GM12878 (cell line): ENCODE measurements around the gene CSTF2T. TPM values are rescaled to one million over a fixed set of nuclear protein-coding genes. Genes with fewer than 3 reads are reported as not detected.

Experiments used
- CBFB ChIP-seq: IDR thresholded peaks from 2 replicates; pipeline ENCODE4 v1.6.1; 2016; ENCODE audit warnings: antibody characterized with exemption, low read depth
- HDAC2 ChIP-seq: fragments of 200-600 bp; sonication (generic); IDR thresholded peaks from 2 replicates; pipeline ENCODE4 v1.6.1; 2017
- JUNB ChIP-seq: IDR thresholded peaks from 2 replicates; pipeline ENCODE4 v1.6.1; 2016; ENCODE audit warnings: antibody characterized with exemption, mild to moderate bottlenecking
- KDM1A ChIP-seq: fragments of 200-600 bp; sonication (generic); IDR thresholded peaks from 2 replicates; pipeline ENCODE4 v1.6.1; 2016; ENCODE audit warnings: borderline replicate concordance
- MTA2 ChIP-seq: fragments of 450-650 bp; IDR thresholded peaks from 2 replicates; pipeline ENCODE4 v1.6.1; 2016; ENCODE audit warnings: low read depth, mild to moderate bottlenecking, moderate library complexity
- NFIC ChIP-seq: IDR thresholded peaks from 2 replicates; pipeline ENCODE4 v1.6.1; 2012; ENCODE audit warnings: low read depth, mild to moderate bottlenecking, inconsistent platforms, low read length, moderate library complexity
- PML ChIP-seq: IDR thresholded peaks from 2 replicates; pipeline ENCODE4 v1.6.1; 2012; ENCODE audit warnings: low read length, inconsistent platforms
- SIN3A ChIP-seq: IDR thresholded peaks from 2 replicates; pipeline ENCODE4 v1.6.1; 2012; ENCODE audit warnings: low read depth, low read length, improper control_type of control experiment
- SMAD5 ChIP-seq: IDR thresholded peaks from 2 replicates; pipeline ENCODE4 v1.6.1; 2016; ENCODE audit warnings: antibody characterized with exemption, low read depth
- STAT1 ChIP-seq: fragments of 450-650 bp; conservative IDR thresholded peaks from 2 replicates; pipeline ENCODE4 v1.6.1; 2014; ENCODE audit warnings: antibody characterized with exemption, mild to moderate bottlenecking
- ZBED1 ChIP-seq: IDR thresholded peaks from 2 replicates; pipeline ENCODE4 v1.6.1; 2016; ENCODE audit warnings: borderline replicate concordance
- ZNF384 ChIP-seq: IDR thresholded peaks from 2 replicates; pipeline ENCODE4 v1.6.1; 2012; ENCODE audit warnings: low read depth, mild to moderate bottlenecking, low read length, improper control_type of control experiment, borderline replicate concordance
- polyA plus RNA-seq, 11 experiments: library from polyadenylated mRNA; depleted of rRNA in 4 of 11; unstranded in 6 of 11; stranded (reverse) in 5 of 11; fragments of >200 nt; fragmentation: Nextera tagmentation in 4 of 11; fragmentation: Illumina TruSeq in 1 of 11; extraction: Ambion mirVana in 4 of 11; extraction: Trizol in 1 of 11; gene quantifications; 1 replicate in 1 of 11; 2 replicates in 10 of 11; pipeline versions ENCODE4 v1.2.1 to v1.2.3, GENCODE V29; 2011 to 2016; ENCODE audit warnings: inconsistent platforms in 2 of 11, missing spikeins in 2 of 11, low read depth in 1 of 11
- total RNA-seq, 4 experiments: library from RNA; depleted of rRNA in 3 of 4; stranded (reverse); fragments of >200 nt in 3 of 4; fragmentation: Illumina TruSeq in 1 of 4; extraction: Trizol in 1 of 4; gene quantifications; 2 replicates each; pipeline versions ENCODE4 v1.2.1 to v1.2.3, GENCODE V29; 2013 to 2021
- TF ChIP-seq, protein P1 (sequence below): fragments of 450-650 bp; IDR thresholded peaks from 2 replicates; pipeline ENCODE4 v1.6.1; 2016; ENCODE audit warnings: mild to moderate bottlenecking, moderate library complexity, borderline replicate concordance
- TF ChIP-seq, protein P2 (sequence below), 3 experiments: IDR thresholded peaks in 2 of 3; conservative IDR thresholded peaks in 1 of 3; 2 replicates each; pipeline ENCODE4 v1.5.1; 2011; ENCODE audit warnings: low read depth in 3 of 3, low read length in 3 of 3, mild to moderate bottlenecking in 3 of 3, control low read depth in 2 of 3, moderate library complexity in 2 of 3, inconsistent platforms in 1 of 3, mixed read lengths in 1 of 3; ENCODE audit not compliant: control insufficient read depth in 2 of 3, insufficient read depth in 1 of 3; ENCODE audit errors: extremely low read depth in 1 of 3
- TF ChIP-seq, protein P3 (sequence below): fragments of 450-650 bp; IDR thresholded peaks from 2 replicates; pipeline ENCODE4 v1.6.1; 2017; ENCODE audit warnings: low read depth, mild to moderate bottlenecking, moderate library complexity
- TF ChIP-seq, protein P4 (sequence below): IDR thresholded peaks from 2 replicates; pipeline ENCODE4 v1.6.1; 2012; ENCODE audit warnings: low read depth, low read length, improper control_type of control experiment

CSTF2T gene
- total and polyA plus RNA-seq, 10 of the 15 experiments (the other 5 are each of a cell fraction or from before 2014, with no cell fraction given) = 6.8 to 23.8 (median 14.3) TPM

DNA sequence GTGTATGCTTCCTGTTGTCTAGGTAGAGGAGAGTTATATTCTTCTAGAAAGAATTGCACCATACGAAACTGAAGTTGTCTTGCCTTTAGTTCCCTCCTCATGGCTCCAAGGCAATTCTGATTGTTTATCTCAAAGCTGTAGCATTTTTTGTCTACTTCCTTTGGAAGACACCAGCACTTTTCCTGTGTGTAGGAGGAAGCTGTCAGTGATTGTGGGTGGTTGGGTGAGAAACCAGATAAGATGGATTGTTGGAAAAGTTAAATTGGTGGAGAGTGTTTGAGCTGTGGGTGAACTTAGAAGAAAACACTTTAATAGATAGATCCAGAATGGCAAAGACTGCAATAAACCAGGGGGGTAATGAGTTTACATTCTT, 12.1 kb upstream of the CSTF2T start (continued):
- TF ChIP-seq, protein P1, sequence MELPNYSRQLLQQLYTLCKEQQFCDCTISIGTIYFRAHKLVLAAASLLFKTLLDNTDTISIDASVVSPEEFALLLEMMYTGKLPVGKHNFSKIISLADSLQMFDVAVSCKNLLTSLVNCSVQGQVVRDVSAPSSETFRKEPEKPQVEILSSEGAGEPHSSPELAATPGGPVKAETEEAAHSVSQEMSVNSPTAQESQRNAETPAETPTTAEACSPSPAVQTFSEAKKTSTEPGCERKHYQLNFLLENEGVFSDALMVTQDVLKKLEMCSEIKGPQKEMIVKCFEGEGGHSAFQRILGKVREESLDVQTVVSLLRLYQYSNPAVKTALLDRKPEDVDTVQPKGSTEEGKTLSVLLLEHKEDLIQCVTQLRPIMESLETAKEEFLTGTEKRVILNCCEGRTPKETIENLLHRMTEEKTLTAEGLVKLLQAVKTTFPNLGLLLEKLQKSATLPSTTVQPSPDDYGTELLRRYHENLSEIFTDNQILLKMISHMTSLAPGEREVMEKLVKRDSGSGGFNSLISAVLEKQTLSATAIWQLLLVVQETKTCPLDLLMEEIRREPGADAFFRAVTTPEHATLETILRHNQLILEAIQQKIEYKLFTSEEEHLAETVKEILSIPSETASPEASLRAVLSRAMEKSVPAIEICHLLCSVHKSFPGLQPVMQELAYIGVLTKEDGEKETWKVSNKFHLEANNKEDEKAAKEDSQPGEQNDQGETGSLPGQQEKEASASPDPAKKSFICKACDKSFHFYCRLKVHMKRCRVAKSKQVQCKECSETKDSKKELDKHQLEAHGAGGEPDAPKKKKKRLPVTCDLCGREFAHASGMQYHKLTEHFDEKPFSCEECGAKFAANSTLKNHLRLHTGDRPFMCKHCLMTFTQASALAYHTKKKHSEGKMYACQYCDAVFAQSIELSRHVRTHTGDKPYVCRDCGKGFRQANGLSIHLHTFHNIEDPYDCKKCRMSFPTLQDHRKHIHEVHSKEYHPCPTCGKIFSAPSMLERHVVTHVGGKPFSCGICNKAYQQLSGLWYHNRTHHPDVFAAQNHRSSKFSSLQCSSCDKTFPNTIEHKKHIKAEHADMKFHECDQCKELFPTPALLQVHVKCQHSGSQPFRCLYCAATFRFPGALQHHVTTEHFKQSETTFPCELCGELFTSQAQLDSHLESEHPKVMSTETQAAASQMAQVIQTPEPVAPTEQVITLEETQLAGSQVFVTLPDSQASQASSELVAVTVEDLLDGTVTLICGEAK = no peak
- no peak for TF ChIP-seq ZNF384
- TF ChIP-seq SMAD5 = no peak
- TF ChIP-seq STAT1 = no peak
- TF ChIP-seq SIN3A = no peak
- no peak for TF ChIP-seq CBFB
- TF ChIP-seq, protein P2, sequence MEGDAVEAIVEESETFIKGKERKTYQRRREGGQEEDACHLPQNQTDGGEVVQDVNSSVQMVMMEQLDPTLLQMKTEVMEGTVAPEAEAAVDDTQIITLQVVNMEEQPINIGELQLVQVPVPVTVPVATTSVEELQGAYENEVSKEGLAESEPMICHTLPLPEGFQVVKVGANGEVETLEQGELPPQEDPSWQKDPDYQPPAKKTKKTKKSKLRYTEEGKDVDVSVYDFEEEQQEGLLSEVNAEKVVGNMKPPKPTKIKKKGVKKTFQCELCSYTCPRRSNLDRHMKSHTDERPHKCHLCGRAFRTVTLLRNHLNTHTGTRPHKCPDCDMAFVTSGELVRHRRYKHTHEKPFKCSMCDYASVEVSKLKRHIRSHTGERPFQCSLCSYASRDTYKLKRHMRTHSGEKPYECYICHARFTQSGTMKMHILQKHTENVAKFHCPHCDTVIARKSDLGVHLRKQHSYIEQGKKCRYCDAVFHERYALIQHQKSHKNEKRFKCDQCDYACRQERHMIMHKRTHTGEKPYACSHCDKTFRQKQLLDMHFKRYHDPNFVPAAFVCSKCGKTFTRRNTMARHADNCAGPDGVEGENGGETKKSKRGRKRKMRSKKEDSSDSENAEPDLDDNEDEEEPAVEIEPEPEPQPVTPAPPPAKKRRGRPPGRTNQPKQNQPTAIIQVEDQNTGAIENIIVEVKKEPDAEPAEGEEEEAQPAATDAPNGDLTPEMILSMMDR (IDR thresholded peaks at IDR 0.05 in 2 of 3, conservative IDR thresholded peaks at IDR 0.05 in 1 of 3; ENCODE audit: control insufficient read depth in 2 of 3, extremely low read depth in 1 of 3, insufficient read depth in 1 of 3, low read depth in 3 of 3, low read length in 3 of 3) = no peak
- TF ChIP-seq ZBED1 = no peak
- no peak for TF ChIP-seq NFIC
- TF ChIP-seq, protein P3, sequence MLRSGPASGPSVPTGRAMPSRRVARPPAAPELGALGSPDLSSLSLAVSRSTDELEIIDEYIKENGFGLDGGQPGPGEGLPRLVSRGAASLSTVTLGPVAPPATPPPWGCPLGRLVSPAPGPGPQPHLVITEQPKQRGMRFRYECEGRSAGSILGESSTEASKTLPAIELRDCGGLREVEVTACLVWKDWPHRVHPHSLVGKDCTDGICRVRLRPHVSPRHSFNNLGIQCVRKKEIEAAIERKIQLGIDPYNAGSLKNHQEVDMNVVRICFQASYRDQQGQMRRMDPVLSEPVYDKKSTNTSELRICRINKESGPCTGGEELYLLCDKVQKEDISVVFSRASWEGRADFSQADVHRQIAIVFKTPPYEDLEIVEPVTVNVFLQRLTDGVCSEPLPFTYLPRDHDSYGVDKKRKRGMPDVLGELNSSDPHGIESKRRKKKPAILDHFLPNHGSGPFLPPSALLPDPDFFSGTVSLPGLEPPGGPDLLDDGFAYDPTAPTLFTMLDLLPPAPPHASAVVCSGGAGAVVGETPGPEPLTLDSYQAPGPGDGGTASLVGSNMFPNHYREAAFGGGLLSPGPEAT = no peak
- no peak for TF ChIP-seq MTA2
- TF ChIP-seq, protein P4, sequence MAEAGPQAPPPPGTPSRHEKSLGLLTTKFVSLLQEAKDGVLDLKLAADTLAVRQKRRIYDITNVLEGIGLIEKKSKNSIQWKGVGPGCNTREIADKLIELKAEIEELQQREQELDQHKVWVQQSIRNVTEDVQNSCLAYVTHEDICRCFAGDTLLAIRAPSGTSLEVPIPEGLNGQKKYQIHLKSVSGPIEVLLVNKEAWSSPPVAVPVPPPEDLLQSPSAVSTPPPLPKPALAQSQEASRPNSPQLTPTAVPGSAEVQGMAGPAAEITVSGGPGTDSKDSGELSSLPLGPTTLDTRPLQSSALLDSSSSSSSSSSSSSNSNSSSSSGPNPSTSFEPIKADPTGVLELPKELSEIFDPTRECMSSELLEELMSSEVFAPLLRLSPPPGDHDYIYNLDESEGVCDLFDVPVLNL = no peak
- no peak for TF ChIP-seq PML
- TF ChIP-seq HDAC2 = no peak
- no peak for TF ChIP-seq KDM1A
- no peak for TF ChIP-seq JUNB
- TF ChIP-seq, all 136 proteins: peak for 0
